ENCODE measurements around the gene SLC30A4. TPM values are rescaled to one million over a fixed set of nuclear protein-coding genes. Genes with fewer than 3 reads are reported as not detected.

SLC30A4 gene
- total and polyA plus RNA-seq, 2 experiments from 2014 or later = 6.4 to 6.5 TPM

DNA sequence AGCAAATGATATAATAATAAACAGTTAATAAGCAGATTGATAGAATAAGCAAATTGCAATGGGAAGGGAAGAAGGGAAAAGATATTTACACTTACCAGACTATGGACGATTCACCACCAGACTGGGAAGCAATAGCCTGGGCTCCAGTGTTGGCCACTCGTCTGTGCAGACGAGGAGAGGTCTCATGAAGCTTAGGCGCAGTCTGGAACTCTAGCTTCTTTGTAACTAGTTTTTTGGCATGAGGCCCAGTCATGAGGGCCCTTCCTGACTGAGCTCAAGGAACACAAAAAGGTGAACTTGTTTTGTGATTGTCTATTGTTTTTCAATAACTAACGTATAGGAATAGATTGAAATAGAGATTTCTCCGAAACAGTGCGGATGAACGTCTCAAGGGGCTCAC is 80.9 kb downstream of the SLC30A4 start:
- no peak for DNase-seq
- TF ChIP-seq EZH2 (IDR thresholded peaks at IDR 0.05; ENCODE audit: insufficient read depth, poor library complexity, severe bottlenecking) (no peak), EZH2phosphoT487 (IDR thresholded peaks at IDR 0.05; ENCODE audit: insufficient read depth, low read depth) (no peak)
- H3K79me2 ChIP-seq (ENCODE audit: insufficient read depth) = no peaks in the 10 kb centered on the region

DNA sequence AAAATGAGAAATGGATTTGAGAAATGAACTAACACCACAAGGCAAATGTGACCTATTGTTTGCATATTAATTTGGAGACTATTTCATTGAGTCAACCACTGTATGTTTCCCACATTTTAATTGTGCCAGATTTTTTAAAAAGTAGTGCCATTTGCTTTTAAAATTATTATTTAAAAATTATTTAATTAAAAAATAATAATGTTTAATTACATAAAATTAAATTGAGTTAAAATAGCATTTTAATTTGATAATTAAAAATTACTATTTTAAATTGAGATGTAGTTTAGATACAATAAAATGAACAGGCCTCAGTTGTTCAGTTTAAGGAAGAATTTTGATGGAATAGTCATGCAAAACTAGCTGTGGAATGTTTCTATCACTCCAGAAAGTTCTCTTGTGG is 81.5 kb downstream of the SLC30A4 start:
- H3K9ac ChIP-seq = no peak overlapping the region
- TF ChIP-seq EZH2phosphoT487 (IDR thresholded peaks at IDR 0.05; ENCODE audit: insufficient read depth, low read depth) (no peak), EZH2 (IDR thresholded peaks at IDR 0.05; ENCODE audit: insufficient read depth, poor library complexity, severe bottlenecking) (no peak)
- H3K27ac ChIP-seq = no peak overlapping the region
- in situ Hi-C loops (cut with MboI) = no loop called here
- no peaks in the 10 kb centered on the region for H3K36me3 ChIP-seq (ENCODE audit: low read depth)
- H3K4me2 ChIP-seq (ENCODE audit: unreplicated experiment) = no peak overlapping the region
- H3K4me3 ChIP-seq = no peak overlapping the region
- H3F3A ChIP-seq (ENCODE audit: insufficient read depth) = peaks cover 14% of the 10 kb centered on the region
- H3K9me2 ChIP-seq (ENCODE audit: insufficient read depth) = no peaks in the 10 kb centered on the region
- no peak for DNase-seq
- H3K4me1 ChIP-seq (ENCODE audit: insufficient read depth) = peaks cover 17% of the 10 kb centered on the region
- H2AFZ ChIP-seq = no peak overlapping the region
- H3K9me3 ChIP-seq (ENCODE audit: low read depth) = no peaks in the 10 kb centered on the region
- H4K20me1 ChIP-seq (ENCODE audit: insufficient read depth) = no peaks in the 10 kb centered on the region
- H3K79me2 ChIP-seq (ENCODE audit: insufficient read depth) = no peaks in the 10 kb centered on the region
- no peaks in the 10 kb centered on the region for H3K27me3 ChIP-seq (replicated peaks; ENCODE audit: insufficient read depth)

More for the DNA sequence above, 80.9 kb downstream of the SLC30A4 start:
- no peak overlapping the region for H3K27ac ChIP-seq
- H3K9me2 ChIP-seq (ENCODE audit: insufficient read depth) = no peaks in the 10 kb centered on the region
- H3K9ac ChIP-seq = no peak overlapping the region
- H3K4me2 ChIP-seq (ENCODE audit: unreplicated experiment) = no peak overlapping the region
- in situ Hi-C loops (cut with MboI) = no loop called here
- 92 to 93% methylated on average over 8 of the region's 8 CpGs for WGBS, 2 experiments (ENCODE audit: low coverage in 1 of 2, low lambda C conversion rate in 2 of 2, missing lambda C conversion rate in 2 of 2)
- H3K27me3 ChIP-seq (replicated peaks; ENCODE audit: insufficient read depth) = no peaks in the 10 kb centered on the region
- peaks cover 18% of the 10 kb centered on the region for H3K4me1 ChIP-seq (ENCODE audit: insufficient read depth)
- H3K9me3 ChIP-seq (ENCODE audit: low read depth) = no peaks in the 10 kb centered on the region
- H3K36me3 ChIP-seq (ENCODE audit: low read depth) = no peaks in the 10 kb centered on the region
- no peaks in the 10 kb centered on the region for H4K20me1 ChIP-seq (ENCODE audit: insufficient read depth)
- H2AFZ ChIP-seq = no peak overlapping the region
- peaks cover 14% of the 10 kb centered on the region for H3F3A ChIP-seq (ENCODE audit: insufficient read depth)
- H3K4me3 ChIP-seq = no peak overlapping the region

DNA sequence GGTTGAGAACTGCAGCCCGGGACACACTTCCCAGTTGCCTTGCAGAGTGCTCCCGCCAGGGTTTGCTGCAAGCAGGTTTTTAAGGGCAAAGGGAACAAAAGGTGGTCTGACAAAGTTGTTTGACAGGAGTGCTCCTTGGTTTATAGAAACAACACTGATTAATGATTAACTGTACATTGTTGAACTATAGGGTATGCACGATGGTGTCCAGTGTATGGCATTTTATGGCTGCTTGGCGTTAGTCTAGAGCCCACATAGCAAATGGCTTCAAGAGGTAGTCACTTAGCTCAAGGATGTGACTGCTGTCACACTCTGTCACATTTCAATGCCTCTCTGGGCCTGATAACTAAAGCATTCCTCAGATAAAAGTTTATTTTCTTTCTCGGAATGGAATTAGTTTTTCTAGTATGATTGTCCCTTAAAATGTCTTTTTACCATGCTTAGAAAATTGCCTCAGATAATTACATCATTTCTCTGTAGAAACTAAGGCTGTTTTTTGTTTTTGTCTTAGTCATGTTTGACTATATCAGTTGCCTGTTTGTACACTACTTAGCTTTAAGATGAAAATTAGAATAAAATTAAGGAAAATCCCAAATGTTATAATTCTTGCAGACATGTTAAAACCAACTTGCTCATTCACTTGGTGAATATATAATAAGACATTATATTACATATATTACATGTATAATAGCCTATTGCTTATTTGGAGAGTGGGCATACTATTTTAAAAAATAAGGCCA is 82.9 kb downstream of the SLC30A4 start:
- Histone ChIP-seq H3K27me3 (replicated peaks; ENCODE audit: insufficient read depth) (no peaks in the 10 kb centered on the region), H3K36me3 (ENCODE audit: low read depth) (no peaks in the 10 kb centered on the region), H3K9me3 (ENCODE audit: low read depth) (no peaks in the 10 kb centered on the region), H2AFZ (no peak overlapping the region), H3K4me3 (no peak overlapping the region), H3K79me2 (ENCODE audit: insufficient read depth) (no peaks in the 10 kb centered on the region), H3F3A (ENCODE audit: insufficient read depth) (peaks cover 13% of the 10 kb centered on the region), H3K9me2 (ENCODE audit: insufficient read depth) (no peaks in the 10 kb centered on the region), H4K20me1 (ENCODE audit: insufficient read depth) (no peaks in the 10 kb centered on the region), H3K9ac (no peak overlapping the region), H3K27ac (no peak overlapping the region), H3K4me1 (ENCODE audit: insufficient read depth) (peaks cover 8% of the 10 kb centered on the region), H3K4me2 (ENCODE audit: unreplicated experiment) (no peak overlapping the region)
- TF ChIP-seq EZH2phosphoT487 (IDR thresholded peaks at IDR 0.05; ENCODE audit: insufficient read depth, low read depth) = no peak
- in situ Hi-C loops (cut with MboI) = no loop called here
- 87 to 89% methylated on average over 5 of the region's 5 CpGs for WGBS, 2 experiments (ENCODE audit: low coverage in 1 of 2, low lambda C conversion rate in 2 of 2, missing lambda C conversion rate in 2 of 2)
- DNase-seq = no peak

GRCh38 chr15:45435124-45435903 is 87.2 kb downstream of the SLC30A4 start:
- Histone ChIP-seq H3K9me2 (ENCODE audit: insufficient read depth) (no peaks in the 10 kb centered on the region), H3K27ac (no peak overlapping the region), H3K9me3 (ENCODE audit: low read depth) (no peaks in the 10 kb centered on the region), H3K36me3 (ENCODE audit: low read depth) (no peaks in the 10 kb centered on the region), H3K9ac (no peak overlapping the region), H3F3A (ENCODE audit: insufficient read depth) (no peaks in the 10 kb centered on the region), H3K27me3 (replicated peaks; ENCODE audit: insufficient read depth) (no peaks in the 10 kb centered on the region), H3K79me2 (ENCODE audit: insufficient read depth) (no peaks in the 10 kb centered on the region), H3K4me2 (ENCODE audit: unreplicated experiment) (no peak overlapping the region), H4K20me1 (ENCODE audit: insufficient read depth) (no peaks in the 10 kb centered on the region), H3K4me3 (no peak overlapping the region), H3K4me1 (ENCODE audit: insufficient read depth) (no peaks in the 10 kb centered on the region), H2AFZ (no peak overlapping the region)
- no peak for TF ChIP-seq EZH2 (IDR thresholded peaks at IDR 0.05; ENCODE audit: insufficient read depth, poor library complexity, severe bottlenecking)
- no peak for TF ChIP-seq EZH2phosphoT487 (IDR thresholded peaks at IDR 0.05; ENCODE audit: insufficient read depth, low read depth)
- DNase-seq = no peak
- in situ Hi-C loops (cut with MboI) = no loop called here
- 81 to 82% methylated on average over 8 of the region's 8 CpGs for WGBS, 2 experiments (ENCODE audit: low coverage in 1 of 2, low lambda C conversion rate in 2 of 2, missing lambda C conversion rate in 2 of 2)
